Hematopoietic multipotent progenitor cell treated with erythropoietin and hydrocortisone succinate and interleukin-3 and kit ligand, for 15 days (in vitro differentiated cells): Measurements from ENCODE around the gene FRRS1L.
"Not testable (repeated sequence)": the region's sequence is repeated elsewhere in the genome, so short reads cannot be mapped to it uniquely, and the experiment has no call there.

Experiments
- DNase-seq: peaks from one replicate; pipeline ENCODE4 v3.0.0-alpha.2; 2015; ENCODE audit warnings: low spot score

The FRRS1L gene

DNA sequence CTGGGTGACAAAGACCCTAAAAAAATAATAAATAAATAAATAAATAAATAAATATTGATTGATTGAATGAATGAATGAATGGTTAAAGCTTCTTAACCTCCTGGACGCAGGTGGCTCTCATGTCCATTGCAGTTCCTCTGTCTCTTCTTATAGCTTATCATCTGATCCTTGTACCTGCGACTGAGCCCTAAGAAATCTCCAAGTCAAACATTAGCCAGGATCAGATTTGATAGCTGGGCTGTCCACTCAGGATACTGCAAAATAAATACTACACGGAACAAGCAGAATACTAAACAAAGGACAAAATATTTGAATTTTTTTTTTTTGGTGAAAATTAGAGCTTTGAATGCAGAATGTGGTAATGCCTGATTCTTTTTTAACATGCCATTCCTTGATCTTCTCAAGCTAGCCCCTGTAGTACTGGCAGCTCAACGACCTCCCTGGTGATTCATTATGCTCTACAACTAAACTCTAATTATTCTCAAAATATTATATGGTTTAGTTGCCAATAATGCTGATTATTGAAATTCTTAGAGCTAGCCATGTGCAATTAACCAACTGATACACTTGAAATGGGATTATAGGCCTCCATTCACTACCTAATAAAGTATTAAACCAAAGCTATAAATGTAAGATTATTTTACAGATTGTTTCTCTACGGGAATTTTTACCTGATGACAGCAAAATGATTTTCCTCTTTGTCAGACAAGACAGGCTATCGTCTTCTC is 37.4 kb downstream of the FRRS1L start:
- DNase-seq = no peak

DNA sequence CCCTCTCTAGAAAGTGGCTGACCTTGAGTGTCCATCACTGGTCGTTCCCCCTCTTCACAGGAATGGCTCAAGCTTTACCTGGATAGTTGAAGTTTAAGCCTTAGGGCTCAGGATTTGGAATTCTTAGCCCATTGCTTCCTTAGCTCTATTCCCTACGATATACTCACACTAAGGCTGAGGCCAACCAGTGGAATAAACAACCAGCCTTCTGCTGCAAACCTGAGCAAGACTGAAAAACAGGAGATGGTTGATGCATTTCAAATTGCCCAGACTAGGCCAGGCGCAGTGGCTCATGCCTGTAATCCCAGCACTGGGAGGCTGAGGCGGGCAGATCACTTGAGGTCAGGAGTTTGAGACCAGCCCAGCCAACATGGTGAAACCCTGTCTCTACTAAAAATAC is 40.4 kb downstream of the FRRS1L start:
- DNase-seq = not testable (repeated sequence)

DNA sequence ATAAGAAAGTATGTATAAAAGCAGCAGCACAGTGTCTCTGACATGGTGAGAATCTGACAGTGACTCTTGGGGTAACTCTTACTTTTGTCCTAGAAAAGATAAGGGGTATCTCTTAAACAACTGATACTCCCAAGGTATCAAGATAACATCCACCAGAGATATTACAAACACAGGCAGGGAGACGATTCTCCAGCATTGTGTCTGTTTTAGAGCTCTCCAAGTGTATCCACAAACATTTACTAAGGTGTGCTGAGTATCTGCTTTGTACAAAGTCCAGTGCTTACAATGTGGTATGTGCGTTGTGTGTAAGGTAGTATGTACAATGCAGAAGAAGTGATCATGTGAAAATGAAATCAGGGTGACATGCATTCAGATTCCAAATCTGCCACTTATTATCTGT is 42.9 kb downstream of the FRRS1L start:
- DNase-seq = no peak

DNA sequence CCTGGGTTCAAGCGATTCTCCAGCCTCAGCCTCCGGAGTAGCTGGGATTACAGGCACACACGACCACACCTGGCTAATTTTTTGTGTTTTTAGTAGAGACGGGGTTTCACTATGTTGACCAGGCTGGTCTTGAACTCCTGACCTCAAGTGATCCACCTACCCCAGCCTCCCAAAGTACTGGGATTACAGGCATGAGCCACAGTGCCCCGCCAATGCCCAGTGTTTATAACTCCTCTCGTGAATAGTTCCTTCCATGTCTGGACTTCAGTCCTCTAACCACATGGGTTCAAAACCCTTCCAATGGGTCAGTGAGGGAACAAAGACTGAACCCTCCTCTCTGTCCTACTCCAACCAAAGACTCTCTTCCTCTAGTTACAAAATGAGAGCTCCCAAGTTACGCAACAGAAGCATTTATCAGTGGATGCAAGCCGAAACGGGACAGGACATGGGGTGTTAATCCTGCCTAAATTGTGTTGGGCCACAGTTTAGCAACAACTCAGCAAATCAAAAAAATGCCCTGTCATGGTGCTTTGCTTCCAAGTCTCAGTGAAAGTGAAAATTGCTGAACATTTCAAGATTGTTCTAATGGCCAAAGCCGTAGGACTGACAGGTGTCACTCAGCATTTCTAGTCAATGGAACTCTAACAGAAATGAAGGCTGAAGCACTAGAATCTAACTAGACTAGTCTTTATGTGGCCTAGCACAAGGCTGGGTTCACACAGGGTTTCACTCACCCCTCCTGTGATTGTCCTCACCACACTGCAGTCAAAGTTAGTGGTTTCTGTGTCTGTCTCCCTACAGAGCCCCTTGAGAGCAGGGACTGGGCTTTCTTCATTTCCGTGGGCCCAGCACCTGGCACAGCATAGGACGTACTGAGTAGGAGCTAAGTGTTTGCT is 44.1 kb downstream of the FRRS1L start:
- DNase-seq = peak; percentile 89

GRCh38 chr9:109121232-109121796 is 45.7 kb downstream of the FRRS1L start:
- DNase-seq = no peak

- no peak for DNase-seq
Measured at GRCh38 chr9:109120204-109120789, 46.8 kb downstream of the FRRS1L start.

DNA sequence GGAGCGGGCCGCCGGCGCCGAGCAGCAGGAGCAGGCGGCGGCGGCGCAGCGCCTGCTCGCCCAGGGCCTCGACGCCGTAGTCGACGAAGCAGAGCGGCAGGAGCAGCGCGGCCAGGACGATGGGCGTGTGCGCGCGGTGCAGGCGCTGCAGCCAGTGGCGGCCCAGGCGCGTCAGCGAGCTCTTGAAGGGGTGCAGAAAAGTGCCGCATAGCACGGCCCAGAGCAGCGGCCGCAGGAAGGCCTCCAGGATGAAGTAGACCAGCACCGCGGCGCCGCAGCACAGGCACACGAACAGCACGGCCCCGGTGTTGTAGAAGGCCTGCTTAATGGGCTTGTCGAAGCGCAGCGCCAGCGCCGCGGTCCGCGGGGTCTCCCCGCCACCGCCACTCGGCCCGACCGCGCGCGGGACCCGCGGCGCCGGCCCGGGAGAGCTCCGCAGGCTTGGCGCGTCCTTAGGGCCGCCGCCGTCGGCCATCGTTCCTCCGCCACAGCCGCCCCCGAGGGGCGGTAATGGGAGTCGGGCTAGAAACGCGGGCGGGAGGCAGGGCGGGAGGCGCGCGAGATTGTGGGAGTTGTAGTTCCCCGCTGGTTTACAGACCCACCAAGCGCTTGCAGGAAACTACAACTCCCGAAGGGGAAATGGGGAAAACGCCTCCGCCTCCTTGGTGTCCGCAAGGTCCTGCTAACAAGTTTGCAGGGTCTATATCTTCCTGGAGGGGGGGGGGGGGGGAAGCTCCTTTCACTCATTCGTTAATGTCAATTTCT is 47.4 kb downstream of the FRRS1L start, which contains the start of gene TMEM245:
TSS of gene TMEM245 (minus strand) at position 509 of the 765 bp plus-strand sequence. CDS start at position 475, 34 bp downstream.
- DNase-seq = peak; percentile 95

- no peak for DNase-seq
Measured at GRCh38 chr9:109118808-109119438, 48.1 kb downstream of the FRRS1L start.

DNA sequence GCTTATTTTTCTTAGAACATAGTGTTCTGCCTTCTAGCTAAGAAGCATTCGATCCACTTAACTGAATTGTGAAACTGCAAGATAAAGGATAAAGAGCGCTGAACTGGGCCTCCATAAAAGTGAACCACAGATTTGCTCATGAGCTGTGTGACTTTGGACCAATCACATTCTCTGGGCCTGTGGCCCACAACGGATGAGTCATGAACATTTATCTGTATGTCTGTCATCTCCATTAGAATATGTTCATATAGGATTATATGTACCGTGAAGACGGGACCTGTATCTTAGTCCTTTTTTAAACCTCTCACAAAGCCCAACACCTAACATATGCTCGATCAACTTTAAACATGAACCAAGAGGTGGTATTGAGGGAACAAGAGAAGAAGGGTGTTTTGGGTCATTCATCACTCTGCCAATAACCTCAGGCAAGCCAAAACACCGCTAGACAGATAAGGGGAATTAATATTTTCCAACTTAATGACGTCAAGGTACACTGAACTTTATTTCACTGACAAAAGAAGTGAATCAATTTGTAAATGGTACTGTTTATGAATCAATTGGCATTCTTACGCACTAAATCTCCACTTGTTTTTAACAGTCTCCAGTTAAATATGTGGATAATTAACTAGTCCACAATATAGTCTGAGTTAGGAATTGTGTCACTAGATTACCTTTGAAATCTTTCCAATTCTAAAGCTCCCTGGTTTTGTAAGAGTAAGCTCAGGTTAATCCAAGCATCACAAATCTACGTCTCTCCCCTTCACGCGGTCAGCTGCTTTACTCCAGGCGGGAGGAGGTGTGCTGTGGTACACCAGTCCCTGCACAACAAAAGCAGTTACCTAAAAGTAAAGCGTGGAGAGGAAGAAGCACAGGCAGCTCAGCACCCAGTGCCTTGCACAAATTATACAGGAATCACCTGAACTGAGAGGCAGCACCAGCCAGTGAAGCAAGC is 48.9 kb downstream of the FRRS1L start:
- peak; percentile 91 for DNase-seq

DNA sequence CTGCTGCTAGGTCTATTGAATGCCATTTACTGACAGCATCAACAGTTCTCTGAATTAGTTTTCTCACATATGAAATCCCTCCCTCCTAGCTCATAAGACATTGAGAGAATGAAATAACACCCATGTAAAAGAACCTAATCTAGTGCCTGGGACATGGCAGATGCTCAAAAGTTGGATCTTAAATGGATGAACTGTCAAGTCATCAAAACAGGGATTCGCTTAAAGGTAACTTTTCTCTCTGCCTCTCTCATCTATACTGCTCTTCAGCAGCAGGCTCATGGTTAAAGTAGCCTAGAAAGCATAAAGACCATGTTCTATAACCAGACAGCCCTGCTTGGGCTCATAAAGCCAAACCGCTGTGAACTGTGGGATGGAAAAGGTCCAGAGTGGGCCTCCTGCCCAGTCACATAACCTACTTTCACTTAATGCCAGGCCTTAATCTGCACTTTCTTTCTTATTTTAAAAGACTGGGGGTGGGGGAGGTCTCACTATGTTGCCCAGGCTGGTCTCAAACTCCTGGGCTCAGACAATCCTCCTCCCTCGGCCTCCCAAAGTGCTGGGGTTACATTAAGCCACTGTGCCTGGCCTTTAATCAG is 51.0 kb downstream of the FRRS1L start:
- no peak for DNase-seq

DNA sequence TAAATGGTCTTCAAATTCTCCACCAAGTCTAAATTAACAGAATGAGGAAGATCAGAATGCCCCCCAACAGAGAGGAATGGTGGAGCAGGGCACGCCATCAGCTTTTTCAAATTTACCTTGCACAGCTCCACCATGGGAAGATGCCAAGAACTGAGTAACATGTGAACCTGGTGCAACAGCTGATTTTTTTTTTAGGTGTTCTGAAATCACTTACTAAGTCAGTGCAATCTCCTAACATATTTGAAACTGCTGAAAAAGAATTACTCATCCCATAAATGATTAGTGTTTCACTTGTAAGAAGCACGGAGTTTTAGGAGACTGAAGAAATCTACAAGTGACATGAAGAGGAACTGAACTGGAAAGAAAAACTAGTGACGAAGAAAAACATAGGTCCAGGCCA is 52.4 kb downstream of the FRRS1L start:
- DNase-seq = no peak

- DNase-seq = no peak
Measured at GRCh38 chr9:109113892-109114609, 53.0 kb downstream of the FRRS1L start.

- DNase-seq = no peak
Measured at GRCh38 chr9:109113254-109113653, 53.8 kb downstream of the FRRS1L start.

- peak; percentile 54 for DNase-seq
Measured at GRCh38 chr9:109110329-109111021, 56.6 kb downstream of the FRRS1L start.

DNA sequence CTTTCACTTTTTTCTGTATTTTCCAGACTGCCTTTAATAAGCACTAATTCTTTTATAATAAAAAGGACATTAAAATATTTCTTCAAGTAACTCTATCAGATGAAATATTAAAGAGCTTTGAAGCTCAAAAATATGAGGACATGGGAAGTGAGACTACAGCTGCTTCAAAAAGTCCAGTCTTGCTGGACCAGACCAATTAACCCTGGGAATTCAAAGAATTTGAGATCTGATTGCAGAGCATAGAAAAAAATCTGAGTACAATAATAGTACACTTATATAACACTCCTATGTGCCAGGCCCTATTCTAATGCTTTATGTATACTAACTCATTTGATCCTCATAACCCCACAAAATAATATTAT is 57.1 kb downstream of the FRRS1L start:
- DNase-seq = no peak

- DNase-seq = peak; percentile 22
Measured at GRCh38 chr9:109108318-109108717, 58.7 kb downstream of the FRRS1L start.

DNA sequence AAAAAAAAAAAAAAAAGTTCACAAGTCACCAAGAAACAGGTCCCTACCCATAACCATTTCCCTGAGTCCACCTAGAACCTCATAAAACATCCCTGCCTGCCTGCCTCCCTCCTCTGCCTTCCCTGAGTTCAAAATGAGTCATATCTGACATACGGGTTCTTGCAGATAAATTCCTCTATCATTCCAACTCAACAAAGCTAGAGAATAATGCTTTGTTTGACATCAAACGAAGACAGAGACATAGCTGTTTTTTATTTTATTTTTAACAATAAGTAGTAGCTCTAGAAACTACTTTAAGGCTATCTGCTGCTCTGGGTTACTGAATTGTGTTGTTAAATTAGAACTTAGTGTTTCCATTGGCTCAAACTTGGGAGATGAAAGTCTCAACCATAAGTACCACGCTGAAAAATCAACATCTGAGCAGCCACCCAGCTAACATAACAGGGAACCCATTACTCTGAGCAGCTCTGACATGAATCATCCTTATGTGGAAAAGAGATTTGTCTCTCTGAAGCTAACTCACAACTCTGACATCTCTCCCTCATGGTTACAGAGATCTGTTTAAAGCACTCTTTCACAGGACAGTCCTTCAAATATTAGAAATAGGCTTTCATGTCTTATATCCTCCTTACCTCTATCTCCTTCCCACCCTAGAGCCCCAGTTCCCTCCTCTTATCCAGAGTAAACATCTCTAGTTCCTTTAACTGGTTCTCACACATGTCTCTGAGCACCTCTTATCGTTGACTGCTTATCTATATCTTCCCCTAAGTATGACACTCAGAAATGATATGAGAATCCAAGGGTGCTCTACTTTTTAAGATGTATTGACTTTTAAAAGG is 59.4 kb downstream of the FRRS1L start:
- DNase-seq = peak; percentile 67
